Lower lobe of right lung (tissue), 2 donors: ENCODE data around the gene MAGI2. TPM values are rescaled to one million over a fixed set of nuclear protein-coding genes. Genes with fewer than 3 reads are reported as not detected.
"Not testable (repeated sequence)": the region's sequence is repeated elsewhere in the genome, so short reads cannot be mapped to it uniquely, and the experiment has no call there.

ENCODE experiments used
- ATAC-seq, 2 donors: fragments of 200-7000 bp; cut with Tn5 transposase; one replicate each; pipeline ENCODE4 v1.9.1; 2020 to 2022; ENCODE audit warnings: mild to moderate bottlenecking in 2 of 2, moderate library complexity in 2 of 2
- DNase-seq: peaks from one replicate; pipeline ENCODE4 v3.0.0-alpha.2; 2020
- H3K27ac ChIP-seq: fragments of 200-600 bp; one replicate; pipeline ENCODE4 v1.8.0; 2022
- H3K27me3 ChIP-seq: fragments of 200-600 bp; one replicate; pipeline ENCODE4 v1.8.0; 2022; ENCODE audit warnings: low read depth
- H3K36me3 ChIP-seq: fragments of 200-600 bp; one replicate; pipeline ENCODE4 v1.8.0; 2022; ENCODE audit warnings: mild to moderate bottlenecking
- H3K4me1 ChIP-seq: fragments of 200-600 bp; one replicate; pipeline ENCODE4 v1.8.0; 2022
- H3K4me3 ChIP-seq: fragments of 200-600 bp; one replicate; pipeline ENCODE4 v1.8.0; 2022; ENCODE audit warnings: mild to moderate bottlenecking
- H3K9me3 ChIP-seq: fragments of 200-600 bp; one replicate; pipeline ENCODE4 v1.8.0; 2022
- CTCF ChIP-seq: fragments of 200-600 bp; IDR thresholded peaks from one replicate; pipeline ENCODE4 v1.8.0; 2022; ENCODE audit warnings: antibody characterized with exemption, mild to moderate bottlenecking
- intact Hi-C: fragments of 100-400 bp; cut with DNase I; formaldehyde crosslinking; loops from one replicate; pipeline ENCODE4 v1.11.0; 2022
- total RNA-seq: library from RNA; stranded (reverse); fragmentation: NEBNext Ultra II Directional; extraction: Animal tissue kit (Norgen Biotek cat#: 25700); gene quantifications from one replicate; pipeline ENCODE4 v1.2.1, GENCODE V29; 2021
- donor health status: DM: no; HTN: yes; CAD: no; lungs with severe emphysema.

Gene MAGI2
- total RNA-seq, 1 donor from 2014 or later: 15.3 TPM

- no peaks in the 10 kb centered on the region for H3K27me3 ChIP-seq
- no peak for DNase-seq
- no peak overlapping the region for H3K4me3 ChIP-seq
- no peak for ATAC-seq
- TF ChIP-seq CTCF: no peak
- intact Hi-C loops: no loop called here
- no peaks in the 10 kb centered on the region for H3K4me1 ChIP-seq
- H3K36me3 ChIP-seq: no peaks in the 10 kb centered on the region
- H3K9me3 ChIP-seq: no peaks in the 10 kb centered on the region
- no peak overlapping the region for H3K27ac ChIP-seq
These were observed 867.5 kb downstream of the MAGI2 start for GRCh38 chr7:78585980-78586379.

GRCh38 chr7:78578686-78579085 is 874.8 kb downstream of the MAGI2 start:
- Histone ChIP-seq H3K27ac (no peak overlapping the region), H3K27me3 (no peaks in the 10 kb centered on the region)
- ATAC-seq: no peak

GRCh38 chr7:78577174-78577952 is 876.1 kb downstream of the MAGI2 start:
- H3K4me1 ChIP-seq, H3K27ac ChIP-seq, intact Hi-C loops, H3K36me3 ChIP-seq, DNase-seq, H3K9me3 ChIP-seq, H3K4me3 ChIP-seq, ATAC-seq, H3K27me3 ChIP-seq: not testable (repeated sequence)

More at GRCh38 chr7:78578686-78579085, 874.8 kb downstream of the MAGI2 start:
- no peak for DNase-seq
- Histone ChIP-seq H3K4me3 (no peak overlapping the region), H3K36me3 (no peaks in the 10 kb centered on the region), H3K4me1 (no peaks in the 10 kb centered on the region), H3K9me3 (no peaks in the 10 kb centered on the region)
- TF ChIP-seq CTCF: no peak
- intact Hi-C loops: no loop called here

GRCh38 chr7:78576236-78576635 is 877.2 kb downstream of the MAGI2 start:
- TF ChIP-seq CTCF: no peak
- Histone ChIP-seq H3K27ac (no peak overlapping the region), H3K27me3 (no peaks in the 10 kb centered on the region), H3K9me3 (no peaks in the 10 kb centered on the region), H3K4me1 (no peaks in the 10 kb centered on the region), H3K36me3 (no peaks in the 10 kb centered on the region), H3K4me3 (no peak overlapping the region)
- ATAC-seq: no peak
- DNase-seq: no peak
- intact Hi-C loops: no loop called here

- DNase-seq: no peak
- no peak overlapping the region for H3K27ac ChIP-seq
- intact Hi-C loops: no loop called here
These were observed 882.2 kb downstream of the MAGI2 start for GRCh38 chr7:78571292-78571691.

More at GRCh38 chr7:78571292-78571691, 882.2 kb downstream of the MAGI2 start:
- H3K9me3 ChIP-seq: no peaks in the 10 kb centered on the region
- no peaks in the 10 kb centered on the region for H3K27me3 ChIP-seq
- no peak for ATAC-seq
- no peaks in the 10 kb centered on the region for H3K36me3 ChIP-seq
- H3K4me3 ChIP-seq: no peak overlapping the region
- TF ChIP-seq CTCF: no peak
- no peaks in the 10 kb centered on the region for H3K4me1 ChIP-seq
